ENCODE measurements around the gene PARP14.

PARP14 gene

GRCh38 chr3:122694966-122695365, 14.3 kb downstream of the PARP14 start:
- Histone ChIP-seq H3K4me1 (ENCODE audit: low read length) (no peaks in the 10 kb centered on the region), H2AFZ (ENCODE audit: low read length) (no peak overlapping the region), H3K4me3 (ENCODE audit: low read length) (no peak overlapping the region), H3K79me2 (ENCODE audit: low read length) (no peaks in the 10 kb centered on the region), H3K4me2 (ENCODE audit: low read depth, low read length) (no peak overlapping the region), H3F3A (ENCODE audit: insufficient read depth, low read length) (no peaks in the 10 kb centered on the region), H4K20me1 (ENCODE audit: insufficient read depth, low read length) (no peaks in the 10 kb centered on the region), H3K9me3 (replicated peaks; ENCODE audit: insufficient read depth, low read length) (no peaks in the 10 kb centered on the region), H3K9me2 (replicated peaks; ENCODE audit: insufficient read depth, low read length) (no peaks in the 10 kb centered on the region), H3K36me3 (replicated peaks; ENCODE audit: insufficient read depth, low read length) (no peaks in the 10 kb centered on the region), H3K27ac (ENCODE audit: low read length) (no peak overlapping the region), H3K27me3 (replicated peaks; ENCODE audit: insufficient read depth, low read length) (no peaks in the 10 kb centered on the region), H3K9ac (ENCODE audit: low read length) (no peak overlapping the region)
- TF ChIP-seq, protein P1, sequence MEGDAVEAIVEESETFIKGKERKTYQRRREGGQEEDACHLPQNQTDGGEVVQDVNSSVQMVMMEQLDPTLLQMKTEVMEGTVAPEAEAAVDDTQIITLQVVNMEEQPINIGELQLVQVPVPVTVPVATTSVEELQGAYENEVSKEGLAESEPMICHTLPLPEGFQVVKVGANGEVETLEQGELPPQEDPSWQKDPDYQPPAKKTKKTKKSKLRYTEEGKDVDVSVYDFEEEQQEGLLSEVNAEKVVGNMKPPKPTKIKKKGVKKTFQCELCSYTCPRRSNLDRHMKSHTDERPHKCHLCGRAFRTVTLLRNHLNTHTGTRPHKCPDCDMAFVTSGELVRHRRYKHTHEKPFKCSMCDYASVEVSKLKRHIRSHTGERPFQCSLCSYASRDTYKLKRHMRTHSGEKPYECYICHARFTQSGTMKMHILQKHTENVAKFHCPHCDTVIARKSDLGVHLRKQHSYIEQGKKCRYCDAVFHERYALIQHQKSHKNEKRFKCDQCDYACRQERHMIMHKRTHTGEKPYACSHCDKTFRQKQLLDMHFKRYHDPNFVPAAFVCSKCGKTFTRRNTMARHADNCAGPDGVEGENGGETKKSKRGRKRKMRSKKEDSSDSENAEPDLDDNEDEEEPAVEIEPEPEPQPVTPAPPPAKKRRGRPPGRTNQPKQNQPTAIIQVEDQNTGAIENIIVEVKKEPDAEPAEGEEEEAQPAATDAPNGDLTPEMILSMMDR (IDR thresholded peaks at IDR 0.05; ENCODE audit: low read length), result no peak
- no peak for TF ChIP-seq EZH2phosphoT487 (IDR thresholded peaks at IDR 0.05; ENCODE audit: low read length)
- TF ChIP-seq EZH2 (optimal IDR thresholded peaks at IDR 0.05; ENCODE audit: low read depth, low read length), result no peak
- DNase-seq, result no peak

DNA sequence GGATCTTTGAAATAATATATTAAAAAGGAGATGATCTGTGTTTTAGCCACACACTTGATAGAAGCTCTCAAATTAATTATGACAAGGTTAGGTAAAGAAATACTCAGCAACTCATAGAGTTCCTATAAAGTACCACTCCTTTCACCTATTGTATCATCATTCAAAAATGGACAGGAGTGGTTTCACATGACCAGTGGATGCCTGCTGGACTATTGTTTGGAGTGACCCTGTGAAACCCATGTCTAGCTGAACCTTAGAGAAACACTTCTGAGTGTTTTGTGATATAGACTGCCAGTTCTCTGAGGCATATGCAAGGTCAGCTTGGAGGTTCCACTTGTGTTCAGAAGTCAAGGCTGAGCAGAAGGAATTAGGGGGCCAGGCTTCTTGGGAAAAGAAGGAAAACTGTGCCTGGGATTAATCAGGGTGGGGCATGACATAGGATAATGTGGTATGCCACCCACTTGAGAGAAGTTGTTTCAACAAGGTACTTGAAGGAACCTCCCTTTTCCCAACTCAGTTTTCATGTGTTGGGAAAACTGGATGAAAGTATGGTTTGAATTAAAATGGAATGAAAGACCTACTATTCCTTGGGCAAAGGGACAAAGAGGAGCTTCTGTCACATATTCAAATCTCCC, 15.4 kb downstream of the PARP14 start:
- no peak overlapping the region for H3K27ac ChIP-seq (ENCODE audit: low read length)
- no peaks in the 10 kb centered on the region for H3K9me2 ChIP-seq (replicated peaks; ENCODE audit: insufficient read depth, low read length)
- H3K4me1 ChIP-seq (ENCODE audit: low read length), result no peaks in the 10 kb centered on the region
- H3K4me2 ChIP-seq (ENCODE audit: low read depth, low read length), result no peak overlapping the region
- H3K9ac ChIP-seq (ENCODE audit: low read length), result no peak overlapping the region
- no peaks in the 10 kb centered on the region for H3K27me3 ChIP-seq (replicated peaks; ENCODE audit: insufficient read depth, low read length)
- H3K9me3 ChIP-seq (replicated peaks; ENCODE audit: insufficient read depth, low read length), result no peaks in the 10 kb centered on the region
- no peaks in the 10 kb centered on the region for H3F3A ChIP-seq (ENCODE audit: insufficient read depth, low read length)
- no peaks in the 10 kb centered on the region for H3K79me2 ChIP-seq (ENCODE audit: low read length)
- no peaks in the 10 kb centered on the region for H3K36me3 ChIP-seq (replicated peaks; ENCODE audit: insufficient read depth, low read length)
- TF ChIP-seq EZH2phosphoT487 (IDR thresholded peaks at IDR 0.05; ENCODE audit: low read length) (no peak), EZH2 (optimal IDR thresholded peaks at IDR 0.05; ENCODE audit: low read depth, low read length) (no peak)
- TF ChIP-seq, protein P1 (IDR thresholded peaks at IDR 0.05; ENCODE audit: low read length), result no peak
- no peak overlapping the region for H3K4me3 ChIP-seq (ENCODE audit: low read length)
- no peaks in the 10 kb centered on the region for H4K20me1 ChIP-seq (ENCODE audit: insufficient read depth, low read length)
- no peak overlapping the region for H2AFZ ChIP-seq (ENCODE audit: low read length)
- DNase-seq, result no peak

GRCh38 chr3:122697952-122698620, 17.4 kb downstream of the PARP14 start:
- Histone ChIP-seq H4K20me1 (ENCODE audit: insufficient read depth, low read length) (no peaks in the 10 kb centered on the region), H3K9me2 (replicated peaks; ENCODE audit: insufficient read depth, low read length) (no peaks in the 10 kb centered on the region), H3K4me3 (ENCODE audit: low read length) (no peak overlapping the region), H3K27ac (ENCODE audit: low read length) (no peak overlapping the region), H3F3A (ENCODE audit: insufficient read depth, low read length) (no peaks in the 10 kb centered on the region), H2AFZ (ENCODE audit: low read length) (no peak overlapping the region), H3K79me2 (ENCODE audit: low read length) (no peaks in the 10 kb centered on the region), H3K4me1 (ENCODE audit: low read length) (no peaks in the 10 kb centered on the region), H3K4me2 (ENCODE audit: low read depth, low read length) (no peak overlapping the region), H3K9me3 (replicated peaks; ENCODE audit: insufficient read depth, low read length) (no peaks in the 10 kb centered on the region), H3K27me3 (replicated peaks; ENCODE audit: insufficient read depth, low read length) (no peaks in the 10 kb centered on the region), H3K36me3 (replicated peaks; ENCODE audit: insufficient read depth, low read length) (no peaks in the 10 kb centered on the region), H3K9ac (ENCODE audit: low read length) (no peak overlapping the region)
- DNase-seq, result no peak
- TF ChIP-seq EZH2 (optimal IDR thresholded peaks at IDR 0.05; ENCODE audit: low read depth, low read length) (no peak), EZH2phosphoT487 (IDR thresholded peaks at IDR 0.05; ENCODE audit: low read length) (no peak)
- TF ChIP-seq, protein P1 (IDR thresholded peaks at IDR 0.05; ENCODE audit: low read length), result no peak
